RWPE2 (cell line): ENCODE results near the gene GNAS-AS1.
A peak's percentile ranks its signal among the peaks of the same experiment; 100 is the strongest.

Experiments
- ATAC-seq: fragments of 200-7000 bp; cut with Tn5 transposase; 3 replicates; pipeline ENCODE4 v1.9.1; 2021; ENCODE audit warnings: low read depth
- DNase-seq: peaks from one replicate; pipeline ENCODE4 v3.0.0-alpha.2; 2020; ENCODE audit warnings: low spot score
- H3K27ac ChIP-seq: fragments of 450-650 bp; 2 replicates; pipeline ENCODE4 v1.5.1; 2017; ENCODE audit warnings: mild to moderate bottlenecking; ENCODE audit not compliant: poor library complexity, severe bottlenecking
- H3K27me3 ChIP-seq: fragments of 250-450 bp; sonication (Bioruptor Pico); 2 replicates; pipeline ENCODE4 v1.5.1; 2021; ENCODE audit warnings: mild to moderate bottlenecking, moderate library complexity; ENCODE audit not compliant: insufficient read depth, poor library complexity, severe bottlenecking
- H3K36me3 ChIP-seq: fragments of 250-450 bp; sonication (Bioruptor Pico); 2 replicates; pipeline ENCODE4 v1.5.1; 2020; ENCODE audit warnings: low read depth, mild to moderate bottlenecking, moderate library complexity
- H3K4me1 ChIP-seq: fragments of 250-450 bp; sonication (Bioruptor Pico); 2 replicates; pipeline ENCODE4 v1.5.1; 2021; ENCODE audit warnings: mild to moderate bottlenecking, moderate library complexity; ENCODE audit not compliant: insufficient read depth, poor library complexity, severe bottlenecking
- H3K4me3 ChIP-seq: fragments of 250-450 bp; sonication (Bioruptor Pico); 2 replicates; pipeline ENCODE4 v1.5.1; 2021; ENCODE audit warnings: mild to moderate bottlenecking, moderate library complexity; ENCODE audit not compliant: severe bottlenecking
- H3K9me3 ChIP-seq: fragments of 250-450 bp; sonication (Bioruptor Pico); 2 replicates; pipeline ENCODE4 v1.5.1; 2021; ENCODE audit warnings: mild to moderate bottlenecking, moderate library complexity; ENCODE audit not compliant: severe bottlenecking
- TF ChIP-seq, protein P1 (sequence below): fragments of 450-650 bp; IDR thresholded peaks from one replicate; pipeline ENCODE4 v1.5.1; 2017; ENCODE audit warnings: mild to moderate bottlenecking, moderate library complexity; ENCODE audit not compliant: poor library complexity, severe bottlenecking

GNAS-AS1 gene

DNA sequence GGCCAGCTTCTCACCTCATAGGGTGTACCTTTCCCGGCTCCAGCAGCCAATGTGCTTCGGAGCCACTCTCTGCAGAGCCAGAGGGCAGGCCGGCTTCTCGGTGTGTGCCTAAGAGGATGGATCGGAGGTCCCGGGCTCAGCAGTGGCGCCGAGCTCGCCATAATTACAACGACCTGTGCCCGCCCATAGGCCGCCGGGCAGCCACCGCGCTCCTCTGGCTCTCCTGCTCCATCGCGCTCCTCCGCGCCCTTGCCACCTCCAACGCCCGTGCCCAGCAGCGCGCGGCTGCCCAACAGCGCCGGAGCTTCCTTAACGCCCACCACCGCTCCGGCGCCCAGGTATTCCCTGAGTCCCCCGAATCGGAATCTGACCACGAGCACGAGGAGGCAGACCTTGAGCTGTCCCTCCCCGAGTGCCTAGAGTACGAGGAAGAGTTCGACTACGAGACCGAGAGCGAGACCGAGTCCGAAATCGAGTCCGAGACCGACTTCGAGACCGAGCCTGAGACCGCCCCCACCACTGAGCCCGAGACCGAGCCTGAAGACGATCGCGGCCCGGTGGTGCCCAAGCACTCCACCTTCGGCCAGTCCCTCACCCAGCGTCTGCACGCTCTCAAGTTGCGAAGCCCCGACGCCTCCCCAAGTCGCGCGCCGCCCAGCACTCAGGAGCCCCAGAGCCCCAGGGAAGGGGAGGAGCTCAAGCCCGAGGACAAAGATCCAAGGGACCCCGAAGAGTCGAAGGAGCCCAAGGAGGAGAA, 10.5 kb downstream of the GNAS-AS1 start:
- DNase-seq (peak; percentile 82), ATAC-seq (peak; percentile 13; the same call in 2 of the 3 replicates)
- peaks cover 58% of the 10 kb centered on the region for H3K36me3 ChIP-seq
- no peak overlapping the region for H3K4me3 ChIP-seq
- no peak overlapping the region for H3K27ac ChIP-seq
- no peaks in the 10 kb centered on the region for H3K4me1 ChIP-seq
- H3K27me3 ChIP-seq = peaks cover 44% of the 10 kb centered on the region
- H3K9me3 ChIP-seq = no peaks in the 10 kb centered on the region
- TF ChIP-seq, protein P1, sequence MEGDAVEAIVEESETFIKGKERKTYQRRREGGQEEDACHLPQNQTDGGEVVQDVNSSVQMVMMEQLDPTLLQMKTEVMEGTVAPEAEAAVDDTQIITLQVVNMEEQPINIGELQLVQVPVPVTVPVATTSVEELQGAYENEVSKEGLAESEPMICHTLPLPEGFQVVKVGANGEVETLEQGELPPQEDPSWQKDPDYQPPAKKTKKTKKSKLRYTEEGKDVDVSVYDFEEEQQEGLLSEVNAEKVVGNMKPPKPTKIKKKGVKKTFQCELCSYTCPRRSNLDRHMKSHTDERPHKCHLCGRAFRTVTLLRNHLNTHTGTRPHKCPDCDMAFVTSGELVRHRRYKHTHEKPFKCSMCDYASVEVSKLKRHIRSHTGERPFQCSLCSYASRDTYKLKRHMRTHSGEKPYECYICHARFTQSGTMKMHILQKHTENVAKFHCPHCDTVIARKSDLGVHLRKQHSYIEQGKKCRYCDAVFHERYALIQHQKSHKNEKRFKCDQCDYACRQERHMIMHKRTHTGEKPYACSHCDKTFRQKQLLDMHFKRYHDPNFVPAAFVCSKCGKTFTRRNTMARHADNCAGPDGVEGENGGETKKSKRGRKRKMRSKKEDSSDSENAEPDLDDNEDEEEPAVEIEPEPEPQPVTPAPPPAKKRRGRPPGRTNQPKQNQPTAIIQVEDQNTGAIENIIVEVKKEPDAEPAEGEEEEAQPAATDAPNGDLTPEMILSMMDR = no peak

DNA sequence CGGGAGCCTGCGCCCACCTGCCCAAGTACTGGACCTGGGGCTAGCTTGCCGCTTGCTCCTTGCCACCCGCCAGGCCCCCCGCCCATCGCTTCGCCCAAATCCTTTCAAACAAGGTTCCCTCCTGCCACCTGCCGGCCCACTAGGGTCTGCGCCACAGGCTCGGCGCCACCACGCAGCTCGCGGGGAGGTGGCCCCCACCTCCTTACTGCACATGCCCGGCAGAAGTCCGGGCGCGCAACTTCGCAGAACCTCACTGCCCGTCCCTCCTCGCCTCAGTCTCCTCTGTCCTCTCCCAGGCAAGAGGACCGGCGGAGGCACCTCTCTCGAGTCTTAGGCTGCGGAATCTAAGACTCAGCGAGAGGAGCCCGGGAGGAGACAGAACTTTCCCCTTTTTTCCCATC, 11.2 kb downstream of the GNAS-AS1 start:
- H3K4me3 ChIP-seq = no peak overlapping the region
- no peaks in the 10 kb centered on the region for H3K4me1 ChIP-seq
- no peaks in the 10 kb centered on the region for H3K9me3 ChIP-seq
- peaks cover 58% of the 10 kb centered on the region for H3K36me3 ChIP-seq
- H3K27me3 ChIP-seq = peaks cover 43% of the 10 kb centered on the region
- DNase-seq = peak; percentile 84
- ATAC-seq = peak; percentile 39
- H3K27ac ChIP-seq = no peak overlapping the region
- TF ChIP-seq, protein P1 = peak; percentile 50

DNA sequence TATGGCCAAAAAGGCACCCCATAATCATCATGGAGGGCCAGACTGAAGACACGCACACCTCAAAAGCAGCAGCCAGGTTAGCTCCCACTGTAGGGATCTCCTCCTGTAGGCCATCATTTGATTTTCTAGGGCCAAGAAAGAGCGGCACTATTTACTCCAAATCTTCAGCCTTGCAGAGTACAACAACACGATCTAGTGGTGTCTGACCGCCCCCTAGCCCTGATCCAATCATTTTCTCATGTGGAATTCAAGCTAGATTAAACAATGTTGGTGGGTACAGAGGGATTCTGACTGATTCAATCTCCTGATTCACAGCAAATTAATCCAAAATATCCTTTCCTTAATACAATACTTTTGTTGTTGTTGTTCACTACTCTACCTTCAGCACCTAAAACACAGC, 12.5 kb downstream of the GNAS-AS1 start:
- H3K36me3 ChIP-seq = peaks cover 64% of the 10 kb centered on the region
- no peak for DNase-seq
- no peak overlapping the region for H3K4me3 ChIP-seq
- TF ChIP-seq, protein P1 = peak; percentile 18
- no peaks in the 10 kb centered on the region for H3K4me1 ChIP-seq
- no peak for ATAC-seq
- H3K27ac ChIP-seq = no peak overlapping the region
- H3K9me3 ChIP-seq = no peaks in the 10 kb centered on the region
- peaks cover 43% of the 10 kb centered on the region for H3K27me3 ChIP-seq

DNA sequence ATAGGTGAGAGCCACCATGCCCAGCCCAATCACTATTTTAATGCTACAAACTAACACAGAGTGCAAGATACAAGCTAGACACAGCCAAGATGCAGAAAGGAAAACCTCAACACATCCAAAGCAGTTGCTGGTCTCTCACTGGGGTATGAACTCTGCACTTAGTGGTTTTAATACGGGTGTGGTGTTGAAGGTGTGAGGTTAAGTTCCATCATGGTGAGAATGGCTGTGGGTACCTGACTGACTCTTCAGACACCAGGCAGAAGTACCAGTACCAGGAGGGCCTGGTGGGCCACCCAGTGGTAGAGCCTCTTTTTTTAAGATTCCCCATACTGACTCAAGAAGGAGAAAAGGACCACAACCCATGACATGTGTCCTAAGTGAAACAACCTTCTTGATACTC, 13.0 kb downstream of the GNAS-AS1 start:
- H3K9me3 ChIP-seq = no peaks in the 10 kb centered on the region
- TF ChIP-seq, protein P1 = no peak
- no peak overlapping the region for H3K27ac ChIP-seq
- ATAC-seq = no peak
- H3K4me3 ChIP-seq = no peak overlapping the region
- no peaks in the 10 kb centered on the region for H3K4me1 ChIP-seq
- peaks cover 63% of the 10 kb centered on the region for H3K36me3 ChIP-seq
- H3K27me3 ChIP-seq = peaks cover 41% of the 10 kb centered on the region
- DNase-seq = no peak

DNA sequence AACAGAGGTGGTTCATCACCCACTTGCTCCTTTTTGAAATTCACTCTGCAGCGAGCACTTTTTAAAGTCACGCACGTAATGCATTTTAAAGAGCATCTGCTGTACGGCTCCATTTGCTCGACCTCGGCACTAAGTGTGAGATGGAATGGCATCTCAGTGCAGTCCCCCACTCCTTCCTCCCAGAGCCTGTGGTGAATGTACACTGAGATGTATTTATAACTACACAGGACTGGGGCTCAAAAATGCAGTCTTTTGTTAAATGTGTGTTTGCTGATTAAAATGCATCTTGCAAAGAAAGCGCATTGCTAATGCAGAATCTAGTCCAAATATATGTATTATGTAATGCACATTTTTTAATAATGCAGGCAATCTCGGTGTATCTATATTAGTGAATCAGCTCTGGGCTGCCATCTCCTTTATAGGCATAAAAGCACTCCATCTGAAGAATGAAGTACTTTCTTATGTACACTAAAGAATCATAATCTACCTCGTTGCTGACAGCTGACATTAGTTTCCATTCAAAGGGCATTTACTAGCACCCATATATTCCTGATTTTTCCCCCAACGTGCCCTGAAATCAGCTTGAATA, 14.0 kb downstream of the GNAS-AS1 start:
- Histone ChIP-seq H3K27ac (no peak overlapping the region), H3K27me3 (peaks cover 34% of the 10 kb centered on the region), H3K36me3 (peaks cover 61% of the 10 kb centered on the region), H3K4me3 (no peak overlapping the region), H3K4me1 (no peaks in the 10 kb centered on the region), H3K9me3 (no peaks in the 10 kb centered on the region)
- TF ChIP-seq, protein P1 = no peak
- ATAC-seq = no peak
- no peak for DNase-seq
